ENCODE results near the gene NCKAP5.

NCKAP5 gene

GRCh38 chr2:133175926-133176325, 392.3 kb downstream of the NCKAP5 start:
- H3K9ac ChIP-seq (ENCODE audit: low read length) = no peak overlapping the region
- no peaks in the 10 kb centered on the region for H3K36me3 ChIP-seq (ENCODE audit: control insufficient read depth, insufficient read depth, low read length)
- H3K4me1 ChIP-seq (ENCODE audit: control insufficient read depth, low read depth, low read length) = no peaks in the 10 kb centered on the region
- H2BK15ac ChIP-seq (replicated peaks; ENCODE audit: low read depth) = no peak overlapping the region
- H2BK5ac ChIP-seq (ENCODE audit: low read length) = no peak overlapping the region
- no peak overlapping the region for H4K8ac ChIP-seq (ENCODE audit: low read depth, low read length)
- no peak overlapping the region for H2AK5ac ChIP-seq (ENCODE audit: low read length)
- H3K56ac ChIP-seq (ENCODE audit: low read length) = no peak overlapping the region
- H3K4me2 ChIP-seq (ENCODE audit: low read length) = no peak overlapping the region
- no CpG with 5 or more reads among the region's 3 CpGs for WGBS (ENCODE audit: extremely low coverage, insufficient coverage, low lambda C conversion rate)
- no peak overlapping the region for H3K23ac ChIP-seq (ENCODE audit: low read length)
- H3K27me3 ChIP-seq (ENCODE audit: insufficient read depth, low read length, poor library complexity) = no peaks in the 10 kb centered on the region
- no peak overlapping the region for H3K4me3 ChIP-seq (ENCODE audit: low read length)
- DNase-seq = no peak
- no peaks in the 10 kb centered on the region for H3K79me1 ChIP-seq (ENCODE audit: low read length)
- H3K18ac ChIP-seq (ENCODE audit: low read length) = no peak overlapping the region
- H3K79me2 ChIP-seq (ENCODE audit: control insufficient read depth, insufficient read depth, low read length) = no peaks in the 10 kb centered on the region
- H4K5ac ChIP-seq (ENCODE audit: low read length) = no peak overlapping the region
- H2BK120ac ChIP-seq (ENCODE audit: low read depth, low read length) = no peak overlapping the region
- H3K27ac ChIP-seq (ENCODE audit: low read depth, low read length) = no peak overlapping the region
- H3K4ac ChIP-seq (ENCODE audit: low read depth, low read length) = no peak overlapping the region

- no peak overlapping the region for H2BK5ac ChIP-seq (ENCODE audit: low read length)
- H2BK15ac ChIP-seq (replicated peaks; ENCODE audit: low read depth) = no peak overlapping the region
- no peak overlapping the region for H3K56ac ChIP-seq (ENCODE audit: low read length)
- H3K4ac ChIP-seq (ENCODE audit: low read depth, low read length) = no peak overlapping the region
- no peak overlapping the region for H3K4me2 ChIP-seq (ENCODE audit: low read length)
- H4K5ac ChIP-seq (ENCODE audit: low read length) = no peak overlapping the region
- no peak overlapping the region for H3K9ac ChIP-seq (ENCODE audit: low read length)
- H3K23ac ChIP-seq (ENCODE audit: low read length) = no peak overlapping the region
- H3K27me3 ChIP-seq (ENCODE audit: insufficient read depth, low read length, poor library complexity) = no peaks in the 10 kb centered on the region
- no peak overlapping the region for H3K4me3 ChIP-seq (ENCODE audit: low read length)
- H2AK5ac ChIP-seq (ENCODE audit: low read length) = no peak overlapping the region
- H4K8ac ChIP-seq (ENCODE audit: low read depth, low read length) = no peak overlapping the region
- no peak overlapping the region for H3K27ac ChIP-seq (ENCODE audit: low read depth, low read length)
- H3K36me3 ChIP-seq (ENCODE audit: control insufficient read depth, insufficient read depth, low read length) = no peaks in the 10 kb centered on the region
- H2BK120ac ChIP-seq (ENCODE audit: low read depth, low read length) = no peak overlapping the region
- H3K18ac ChIP-seq (ENCODE audit: low read length) = no peak overlapping the region
- no peaks in the 10 kb centered on the region for H3K79me2 ChIP-seq (ENCODE audit: control insufficient read depth, insufficient read depth, low read length)
- H3K4me1 ChIP-seq (ENCODE audit: control insufficient read depth, low read depth, low read length) = no peaks in the 10 kb centered on the region
- H3K79me1 ChIP-seq (ENCODE audit: low read length) = no peaks in the 10 kb centered on the region
- no peak for DNase-seq
These were observed 395.0 kb downstream of the NCKAP5 start for GRCh38 chr2:133173224-133173623.

- Histone ChIP-seq H2BK5ac (ENCODE audit: low read length) (no peak overlapping the region), H3K4me2 (ENCODE audit: low read length) (no peak overlapping the region), H3K18ac (ENCODE audit: low read length) (no peak overlapping the region), H2BK120ac (ENCODE audit: low read depth, low read length) (no peak overlapping the region), H3K27ac (ENCODE audit: low read depth, low read length) (no peak overlapping the region), H3K36me3 (ENCODE audit: control insufficient read depth, insufficient read depth, low read length) (no peaks in the 10 kb centered on the region), H3K4me3 (ENCODE audit: low read length) (no peak overlapping the region), H3K79me2 (ENCODE audit: control insufficient read depth, insufficient read depth, low read length) (no peaks in the 10 kb centered on the region), H4K8ac (ENCODE audit: low read depth, low read length) (no peak overlapping the region), H4K5ac (ENCODE audit: low read length) (no peak overlapping the region), H3K56ac (ENCODE audit: low read length) (no peak overlapping the region), H3K9ac (ENCODE audit: low read length) (no peak overlapping the region), H2AK5ac (ENCODE audit: low read length) (no peak overlapping the region), H2BK15ac (replicated peaks; ENCODE audit: low read depth) (no peak overlapping the region), H3K27me3 (ENCODE audit: insufficient read depth, low read length, poor library complexity) (no peaks in the 10 kb centered on the region), H3K23ac (ENCODE audit: low read length) (no peak overlapping the region), H3K79me1 (ENCODE audit: low read length) (no peaks in the 10 kb centered on the region), H3K4ac (ENCODE audit: low read depth, low read length) (no peak overlapping the region), H3K4me1 (ENCODE audit: control insufficient read depth, low read depth, low read length) (no peaks in the 10 kb centered on the region)
- no CpG with 5 or more reads among the region's 3 CpGs for WGBS (ENCODE audit: extremely low coverage, insufficient coverage, low lambda C conversion rate)
- peak; percentile 77 for DNase-seq
These were observed 396.8 kb downstream of the NCKAP5 start for GRCh38 chr2:133171393-133172004.

- no CpG with 5 or more reads among the region's 10 CpGs for WGBS (ENCODE audit: extremely low coverage, insufficient coverage, low lambda C conversion rate)
- H3K18ac ChIP-seq (ENCODE audit: low read length) = no peak overlapping the region
- no peaks in the 10 kb centered on the region for H3K36me3 ChIP-seq (ENCODE audit: control insufficient read depth, insufficient read depth, low read length)
- no peak overlapping the region for H3K9ac ChIP-seq (ENCODE audit: low read length)
- H3K23ac ChIP-seq (ENCODE audit: low read length) = no peak overlapping the region
- no peaks in the 10 kb centered on the region for H3K4me1 ChIP-seq (ENCODE audit: control insufficient read depth, low read depth, low read length)
- DNase-seq = no peak
- no peaks in the 10 kb centered on the region for H3K27me3 ChIP-seq (ENCODE audit: insufficient read depth, low read length, poor library complexity)
- no peak overlapping the region for H2AK5ac ChIP-seq (ENCODE audit: low read length)
- no peaks in the 10 kb centered on the region for H3K79me2 ChIP-seq (ENCODE audit: control insufficient read depth, insufficient read depth, low read length)
- H2BK120ac ChIP-seq (ENCODE audit: low read depth, low read length) = no peak overlapping the region
- H3K79me1 ChIP-seq (ENCODE audit: low read length) = no peaks in the 10 kb centered on the region
- H3K4me3 ChIP-seq (ENCODE audit: low read length) = no peak overlapping the region
- no peak overlapping the region for H4K8ac ChIP-seq (ENCODE audit: low read depth, low read length)
- no peak overlapping the region for H3K56ac ChIP-seq (ENCODE audit: low read length)
- no peak overlapping the region for H3K27ac ChIP-seq (ENCODE audit: low read depth, low read length)
- no peak overlapping the region for H3K4ac ChIP-seq (ENCODE audit: low read depth, low read length)
- H4K5ac ChIP-seq (ENCODE audit: low read length) = no peak overlapping the region
- no peak overlapping the region for H2BK5ac ChIP-seq (ENCODE audit: low read length)
- no peak overlapping the region for H3K4me2 ChIP-seq (ENCODE audit: low read length)
- H2BK15ac ChIP-seq (replicated peaks; ENCODE audit: low read depth) = no peak overlapping the region
These were observed 398.9 kb downstream of the NCKAP5 start for GRCh38 chr2:133169274-133169912.

GRCh38 chr2:133167990-133168389, 400.3 kb downstream of the NCKAP5 start:
- no peak overlapping the region for H3K56ac ChIP-seq (ENCODE audit: low read length)
- H3K4ac ChIP-seq (ENCODE audit: low read depth, low read length) = no peak overlapping the region
- no peaks in the 10 kb centered on the region for H3K27me3 ChIP-seq (ENCODE audit: insufficient read depth, low read length, poor library complexity)
- H3K4me1 ChIP-seq (ENCODE audit: control insufficient read depth, low read depth, low read length) = no peaks in the 10 kb centered on the region
- H3K23ac ChIP-seq (ENCODE audit: low read length) = no peak overlapping the region
- no peak overlapping the region for H3K27ac ChIP-seq (ENCODE audit: low read depth, low read length)
- peak; percentile 16 for DNase-seq
- H4K8ac ChIP-seq (ENCODE audit: low read depth, low read length) = no peak overlapping the region
- H3K18ac ChIP-seq (ENCODE audit: low read length) = no peak overlapping the region
- H3K79me1 ChIP-seq (ENCODE audit: low read length) = no peaks in the 10 kb centered on the region
- no peak overlapping the region for H3K4me2 ChIP-seq (ENCODE audit: low read length)
- no peak overlapping the region for H2AK5ac ChIP-seq (ENCODE audit: low read length)
- H3K36me3 ChIP-seq (ENCODE audit: control insufficient read depth, insufficient read depth, low read length) = no peaks in the 10 kb centered on the region
- H2BK120ac ChIP-seq (ENCODE audit: low read depth, low read length) = no peak overlapping the region
- H3K9ac ChIP-seq (ENCODE audit: low read length) = no peak overlapping the region
- WGBS (ENCODE audit: extremely low coverage, insufficient coverage, low lambda C conversion rate) = no CpG with 5 or more reads among the region's 3 CpGs
- H2BK5ac ChIP-seq (ENCODE audit: low read length) = no peak overlapping the region
- no peak overlapping the region for H4K5ac ChIP-seq (ENCODE audit: low read length)
- no peak overlapping the region for H2BK15ac ChIP-seq (replicated peaks; ENCODE audit: low read depth)
- no peak overlapping the region for H3K4me3 ChIP-seq (ENCODE audit: low read length)
- no peaks in the 10 kb centered on the region for H3K79me2 ChIP-seq (ENCODE audit: control insufficient read depth, insufficient read depth, low read length)

- no peaks in the 10 kb centered on the region for H3K79me1 ChIP-seq (ENCODE audit: low read length)
- H3K18ac ChIP-seq (ENCODE audit: low read length) = no peak overlapping the region
- H2AK5ac ChIP-seq (ENCODE audit: low read length) = no peak overlapping the region
- no CpG with 5 or more reads among the region's 3 CpGs for WGBS (ENCODE audit: extremely low coverage, insufficient coverage, low lambda C conversion rate)
- no peak overlapping the region for H3K4me2 ChIP-seq (ENCODE audit: low read length)
- no peak overlapping the region for H2BK15ac ChIP-seq (replicated peaks; ENCODE audit: low read depth)
- no peak overlapping the region for H3K4ac ChIP-seq (ENCODE audit: low read depth, low read length)
- no peaks in the 10 kb centered on the region for H3K27me3 ChIP-seq (ENCODE audit: insufficient read depth, low read length, poor library complexity)
- H2BK5ac ChIP-seq (ENCODE audit: low read length) = no peak overlapping the region
- no peaks in the 10 kb centered on the region for H3K79me2 ChIP-seq (ENCODE audit: control insufficient read depth, insufficient read depth, low read length)
- H3K4me1 ChIP-seq (ENCODE audit: control insufficient read depth, low read depth, low read length) = no peaks in the 10 kb centered on the region
- H3K27ac ChIP-seq (ENCODE audit: low read depth, low read length) = no peak overlapping the region
- DNase-seq = no peak
- H3K36me3 ChIP-seq (ENCODE audit: control insufficient read depth, insufficient read depth, low read length) = no peaks in the 10 kb centered on the region
- no peak overlapping the region for H3K56ac ChIP-seq (ENCODE audit: low read length)
- H3K23ac ChIP-seq (ENCODE audit: low read length) = no peak overlapping the region
- H2BK120ac ChIP-seq (ENCODE audit: low read depth, low read length) = no peak overlapping the region
- H3K9ac ChIP-seq (ENCODE audit: low read length) = no peak overlapping the region
- no peak overlapping the region for H4K8ac ChIP-seq (ENCODE audit: low read depth, low read length)
- no peak overlapping the region for H4K5ac ChIP-seq (ENCODE audit: low read length)
- no peak overlapping the region for H3K4me3 ChIP-seq (ENCODE audit: low read length)
These were observed 401.0 kb downstream of the NCKAP5 start for GRCh38 chr2:133167223-133167622.
